GM19035 (cell line): ENCODE measurements around the gene ANKRD33B.

ENCODE experiments used
- ATAC-seq: cut with Tn5 transposase; IDR thresholded peaks from one replicate; pipeline ENCODE4 v1.9.1; 2021; ENCODE audit not compliant: unreplicated experiment

The ANKRD33B gene

GRCh38 chr5:10577371-10578292 is 13.8 kb downstream of the ANKRD33B start:
- no peak for ATAC-seq

DNA sequence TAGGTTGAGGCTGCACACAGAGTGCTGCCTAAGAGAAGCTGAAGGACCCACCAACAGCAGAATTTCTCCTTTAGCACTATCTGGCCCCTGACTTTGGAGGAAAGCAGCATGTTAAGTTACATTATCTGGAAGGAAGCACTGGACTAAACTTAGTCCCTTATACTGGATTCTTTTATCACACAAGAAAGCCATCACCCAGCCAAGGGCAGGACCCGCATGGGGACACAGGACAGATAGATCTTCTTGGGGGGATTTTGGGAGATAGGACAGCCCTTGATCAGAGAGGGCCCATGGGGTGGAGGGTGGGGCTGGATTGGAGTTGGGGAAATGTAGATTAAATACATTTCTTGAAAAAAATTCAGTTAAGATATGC is 14.4 kb downstream of the ANKRD33B start:
- ATAC-seq = no peak

DNA sequence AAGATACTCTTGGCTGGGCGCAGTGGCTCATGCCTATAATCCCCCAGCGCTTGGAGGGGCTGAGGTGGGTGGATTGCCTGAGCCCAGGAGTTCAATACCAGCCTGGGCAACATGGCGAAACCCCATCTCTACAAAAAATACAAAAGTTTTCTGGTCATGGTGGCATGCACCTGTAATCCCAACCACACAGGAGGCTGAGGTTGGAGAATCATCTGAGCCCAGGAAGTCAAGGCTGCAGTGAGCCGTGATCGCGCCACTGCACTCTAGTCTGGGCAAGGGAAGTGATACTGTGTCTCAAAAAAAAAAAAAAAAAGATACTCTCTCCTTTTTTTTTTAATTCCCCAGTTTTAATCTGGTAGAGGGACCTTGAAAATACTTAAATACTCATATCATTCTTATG is 15.0 kb downstream of the ANKRD33B start:
- peak; percentile 58 for ATAC-seq

DNA sequence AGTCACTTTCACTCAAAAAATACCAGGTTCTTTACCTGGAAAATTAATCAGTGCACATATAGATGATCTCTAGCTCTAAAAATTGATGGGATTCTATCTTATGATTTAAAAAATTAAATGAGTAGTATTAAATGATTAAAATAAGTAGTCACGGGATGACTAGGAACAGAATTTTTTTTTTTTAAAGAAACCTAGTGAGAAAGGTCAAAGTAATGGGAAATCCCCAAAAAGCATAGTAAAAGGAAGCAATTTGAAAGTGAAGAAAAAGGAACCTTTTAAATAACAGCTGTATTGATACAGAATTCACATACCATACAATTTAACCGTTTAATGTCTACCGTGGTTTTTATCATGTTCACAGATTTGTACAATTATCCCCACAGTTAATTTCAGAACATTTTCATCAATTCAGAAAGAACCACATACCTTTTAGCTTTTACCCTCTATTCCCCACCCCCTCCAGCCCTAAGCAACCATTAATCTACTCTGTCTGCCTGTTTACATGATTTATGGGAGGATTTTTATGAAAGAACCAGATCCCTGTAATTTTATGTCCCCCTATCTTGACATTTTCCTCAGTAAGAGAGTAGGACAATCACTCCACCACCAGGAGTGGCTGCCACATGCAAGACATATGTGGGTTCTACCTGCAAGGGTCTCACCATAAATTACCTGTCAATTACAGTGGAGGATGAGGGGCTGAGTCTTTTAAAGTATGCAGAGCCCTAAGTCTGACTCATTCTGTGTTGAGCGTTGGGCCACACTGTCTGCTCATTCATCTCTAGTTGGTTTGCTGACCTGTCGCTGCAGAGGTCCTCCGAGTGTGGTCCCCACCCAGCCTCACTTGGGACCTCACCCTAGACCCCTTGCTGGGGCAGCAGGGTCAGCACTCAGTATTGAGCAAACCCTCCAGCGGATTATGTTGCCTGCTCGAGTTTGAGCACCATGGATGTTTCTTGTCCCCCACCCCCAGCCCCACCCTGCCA is 16.0 kb downstream of the ANKRD33B start:
- ATAC-seq = peak; percentile 52

DNA sequence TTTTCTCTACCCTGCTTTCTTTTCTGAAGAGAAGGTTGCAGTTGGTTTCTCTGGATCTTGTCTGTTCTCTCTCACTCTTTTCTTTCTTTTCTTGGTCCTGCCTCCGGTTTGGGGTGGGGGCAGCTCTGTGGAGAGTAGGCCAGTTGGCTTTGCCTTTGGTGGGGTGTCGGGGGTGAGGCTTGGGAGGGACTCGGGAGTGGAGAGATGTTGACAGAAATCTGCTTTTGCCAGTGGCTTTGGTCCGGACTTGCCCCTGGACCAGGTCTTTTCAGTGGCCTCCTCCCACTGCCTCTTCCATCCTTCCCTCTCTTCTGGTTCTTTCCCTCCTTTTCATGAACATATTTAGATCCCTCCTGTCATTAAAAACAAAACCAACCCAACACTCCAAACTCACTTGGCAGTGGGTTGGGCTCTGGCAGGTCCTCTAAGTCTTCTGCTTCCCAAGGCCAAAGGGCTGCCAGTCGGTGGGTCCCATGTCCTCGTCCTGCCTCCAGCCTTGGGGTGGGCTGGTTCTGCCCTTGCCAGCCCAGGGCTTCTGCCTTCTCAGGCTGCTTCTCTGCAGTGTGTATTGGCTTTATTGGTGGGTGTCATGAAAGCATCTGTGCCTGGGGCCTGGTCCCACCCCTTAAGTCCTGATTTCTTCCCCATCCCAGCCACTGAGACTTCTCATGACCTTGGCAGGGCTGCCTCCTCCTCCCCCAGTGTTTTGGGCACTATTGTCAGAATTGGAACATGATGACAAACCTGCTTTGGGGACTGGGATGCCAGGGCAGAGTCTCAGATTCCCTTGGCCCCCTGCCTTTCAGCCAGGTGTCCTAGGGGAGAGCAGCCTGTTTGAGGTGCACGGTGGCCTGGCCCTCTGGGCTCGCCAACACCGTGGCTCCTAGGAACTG is 16.9 kb downstream of the ANKRD33B start:
- no peak for ATAC-seq

DNA sequence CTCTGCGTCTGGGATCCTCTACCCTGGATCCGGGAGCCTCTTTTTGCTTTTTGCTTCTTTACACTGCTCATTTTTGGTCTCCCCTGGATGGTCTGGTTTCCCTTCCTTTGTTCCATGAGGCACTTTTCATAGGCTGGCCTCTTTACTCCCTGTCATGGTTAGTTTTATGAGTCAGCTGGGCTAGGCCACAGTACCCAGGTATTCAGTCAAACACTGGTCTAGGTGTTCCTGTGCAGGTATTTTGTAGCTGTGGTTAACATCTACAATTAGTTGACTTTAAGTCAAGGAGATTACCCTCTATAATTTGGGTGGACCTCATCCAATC is 17.5 kb downstream of the ANKRD33B start:
- no peak for ATAC-seq

- no peak for ATAC-seq
Measured at GRCh38 chr5:10581867-10582511, 18.1 kb downstream of the ANKRD33B start.

DNA sequence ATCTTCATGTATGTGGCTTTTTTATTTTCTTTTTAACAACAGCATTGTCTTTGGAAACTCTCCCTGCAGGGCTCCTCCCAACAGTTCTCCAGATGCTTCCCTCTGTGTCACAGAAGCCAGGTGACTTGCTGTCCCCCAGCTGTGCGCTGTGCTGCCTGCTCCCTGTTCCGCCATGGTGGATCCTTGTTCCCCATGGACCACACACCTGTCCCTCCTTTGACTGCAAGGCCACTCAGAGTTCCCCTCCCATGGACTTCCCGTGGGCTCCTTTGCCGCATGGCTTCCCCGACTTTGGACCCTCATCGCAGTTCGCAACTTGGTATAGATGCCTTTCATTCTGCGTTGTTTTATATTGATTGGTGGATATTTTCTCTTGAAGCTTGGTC is 18.6 kb downstream of the ANKRD33B start:
- ATAC-seq = no peak

DNA sequence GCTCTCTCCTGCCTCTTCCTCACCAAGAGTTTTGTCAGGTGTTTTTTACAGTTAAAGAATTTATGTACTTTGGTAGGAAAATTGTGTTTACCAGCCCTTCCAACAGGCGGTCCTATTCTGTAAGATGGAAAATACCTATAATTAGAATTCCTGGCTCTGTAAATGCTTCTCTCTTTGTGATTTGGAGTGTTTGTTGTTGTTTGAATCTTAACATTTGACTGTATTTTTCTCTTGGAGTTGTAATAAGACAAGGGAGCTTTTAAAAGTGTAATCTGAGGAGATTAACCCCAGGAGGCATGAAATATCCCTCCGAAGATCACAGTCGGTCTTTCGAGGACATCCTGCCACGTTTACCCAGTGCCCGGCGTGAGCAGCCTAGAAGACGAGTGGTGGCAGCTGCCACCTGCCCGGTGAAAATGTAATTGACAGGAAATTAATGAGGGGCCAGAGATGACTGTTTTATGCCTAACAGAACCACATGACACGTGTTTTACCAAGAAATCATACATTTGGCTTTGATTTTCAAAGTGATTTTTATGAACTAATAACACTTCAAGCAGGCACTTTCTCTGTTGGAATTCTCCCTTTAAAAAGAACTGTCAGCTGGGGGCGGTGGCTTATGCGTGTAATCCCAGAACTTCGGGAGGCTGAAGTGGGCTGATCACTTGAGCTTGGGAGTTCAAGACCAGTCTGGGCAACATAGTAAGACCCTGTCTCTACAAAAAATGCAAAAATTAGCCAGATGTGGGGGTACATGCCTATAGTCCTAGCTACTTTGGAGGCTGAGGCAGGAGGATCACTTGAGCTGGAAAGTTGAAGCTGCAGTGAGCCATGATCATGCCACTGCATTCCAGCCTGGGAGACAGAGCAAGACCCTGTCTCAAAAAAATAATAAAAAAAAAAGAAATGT is 20.0 kb downstream of the ANKRD33B start:
- ATAC-seq = no peak

DNA sequence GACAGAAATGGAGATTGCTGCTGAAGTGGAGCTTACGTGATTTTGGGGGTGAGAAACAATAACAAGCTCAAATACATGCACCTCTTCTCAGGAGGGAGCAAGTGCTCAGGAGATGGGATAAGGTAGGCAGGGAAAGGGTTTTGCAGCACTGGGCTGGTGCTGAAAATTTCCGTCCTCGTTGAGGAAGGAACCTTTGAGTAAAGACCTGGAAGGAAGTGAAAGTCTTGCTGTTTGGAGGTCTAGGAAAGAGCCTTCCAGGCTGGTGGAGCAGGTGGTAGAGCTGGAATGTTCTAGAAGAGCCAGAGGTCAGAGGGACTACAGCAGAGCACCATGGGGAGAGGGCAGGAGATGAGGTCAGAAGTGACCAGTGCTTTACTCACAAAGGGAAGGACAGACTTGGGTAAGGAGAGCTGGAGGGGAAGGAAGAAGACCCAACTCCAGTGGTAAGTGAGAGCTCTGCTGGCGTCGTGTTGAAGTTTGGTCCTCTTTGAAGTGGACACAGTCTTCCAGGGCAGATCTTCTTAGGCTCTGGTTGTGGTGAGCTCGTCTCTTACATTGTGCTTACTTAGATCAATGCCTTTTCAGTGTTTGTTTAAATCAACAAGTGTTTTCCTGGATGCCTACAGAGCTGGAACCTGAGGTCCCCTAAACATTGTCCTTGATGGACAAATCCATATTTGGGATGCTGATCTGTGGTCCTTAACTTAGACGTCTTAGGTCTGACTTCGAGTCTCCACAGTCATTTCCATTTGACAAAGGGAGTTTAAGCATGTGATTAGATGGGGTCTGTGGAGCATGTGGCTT is 21.0 kb downstream of the ANKRD33B start:
- ATAC-seq = no peak

GRCh38 chr5:10585518-10585915 is 21.6 kb downstream of the ANKRD33B start:
- no peak for ATAC-seq

DNA sequence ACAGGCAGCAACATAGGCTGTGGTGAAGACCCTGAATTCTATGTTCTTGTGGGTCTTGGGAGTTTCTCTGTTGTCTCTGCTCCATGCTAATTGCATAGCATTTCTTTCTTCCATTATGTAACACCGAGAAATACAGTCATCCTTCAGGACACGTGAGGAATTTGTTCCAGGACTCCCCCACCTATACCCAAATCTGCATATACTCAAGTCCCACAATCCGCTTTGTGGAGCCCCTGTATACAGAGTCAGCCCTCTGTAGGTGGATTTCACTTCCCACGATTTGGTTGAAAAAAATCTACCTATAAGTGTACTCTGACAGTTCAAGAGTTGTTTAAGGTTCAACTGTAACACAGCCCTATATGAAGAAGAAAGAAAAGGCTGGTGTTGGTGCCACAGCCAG is 22.1 kb downstream of the ANKRD33B start:
- no peak for ATAC-seq

DNA sequence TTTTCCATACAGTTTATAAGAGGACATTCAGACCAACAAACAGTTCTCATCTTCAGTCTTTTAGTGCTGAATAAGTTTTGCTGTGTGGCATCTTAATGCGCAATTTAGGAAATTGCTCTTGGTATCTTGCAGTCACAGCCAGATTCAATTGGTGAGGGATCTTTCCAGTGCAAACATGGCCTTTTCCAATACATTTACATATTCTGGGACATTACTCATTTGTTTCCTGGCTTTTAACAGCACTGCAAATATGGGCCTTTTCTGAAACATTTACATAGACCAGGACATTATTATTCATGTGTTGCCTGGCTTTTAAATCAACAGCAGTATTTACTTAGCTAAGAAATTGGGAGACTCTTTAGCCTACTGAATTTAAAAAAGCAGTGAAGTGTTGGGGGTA is 22.7 kb downstream of the ANKRD33B start:
- ATAC-seq = no peak

DNA sequence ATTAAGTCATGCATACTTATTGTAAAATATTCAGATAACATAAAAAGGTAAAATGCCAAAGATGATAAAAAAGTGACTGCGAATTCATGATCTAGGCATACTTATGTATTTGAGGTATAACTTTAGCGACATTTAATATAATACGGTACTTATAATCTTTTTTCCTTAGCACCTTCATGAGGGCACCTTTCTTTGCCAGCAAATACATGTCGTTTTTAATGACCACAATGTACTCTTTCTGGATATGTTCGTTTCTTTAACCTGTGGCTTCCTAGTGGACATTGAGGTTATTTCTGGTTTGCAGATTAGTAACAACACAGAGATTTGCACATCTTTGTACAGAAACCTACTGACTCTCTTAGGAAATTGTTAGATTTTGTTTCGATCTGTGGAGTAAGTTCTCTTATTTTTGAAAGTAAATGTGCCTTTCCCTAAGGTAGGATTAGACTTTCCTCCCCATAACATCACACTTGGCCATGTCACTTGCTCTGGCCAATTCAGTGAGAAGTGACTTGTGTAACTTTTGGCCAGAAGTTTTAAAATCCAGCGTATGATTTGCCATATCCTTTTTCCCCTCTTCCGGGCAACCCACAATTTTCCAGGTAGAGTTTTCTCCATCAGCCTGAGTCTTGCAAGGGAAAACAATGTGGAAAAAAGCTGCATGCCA is 24.4 kb downstream of the ANKRD33B start:
- no peak for ATAC-seq

DNA sequence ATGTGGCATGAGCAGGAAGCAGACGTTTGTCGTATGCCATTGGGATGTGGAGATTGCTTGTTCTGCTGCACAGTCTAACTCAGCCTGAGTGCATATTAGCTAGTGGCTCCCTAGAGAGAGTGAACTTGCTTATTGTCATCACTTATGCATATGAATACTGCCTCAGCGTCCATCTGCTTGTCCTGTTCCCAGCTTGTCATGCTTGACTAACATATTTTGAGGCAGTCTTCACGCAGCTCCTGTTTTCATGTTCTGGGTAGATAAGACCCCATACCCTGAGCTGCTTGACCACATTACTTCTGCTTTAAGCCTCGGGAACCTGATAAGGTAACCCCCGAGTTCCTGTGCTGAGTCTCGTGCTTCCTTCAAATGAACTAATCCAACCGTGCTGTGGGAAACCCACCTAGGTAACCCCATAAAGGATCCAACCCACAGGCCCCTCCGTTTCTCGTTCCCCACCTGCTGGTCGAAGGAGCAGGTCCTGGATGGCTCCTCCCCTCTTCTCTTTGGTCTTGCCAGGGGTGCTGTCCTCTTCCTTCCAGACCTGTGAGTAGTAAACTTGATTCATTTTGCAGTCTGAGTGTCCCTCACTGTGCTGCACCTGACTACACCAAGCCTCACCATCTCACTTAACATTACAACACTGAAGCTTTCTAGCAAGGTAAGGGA is 25.0 kb downstream of the ANKRD33B start:
- ATAC-seq = no peak

- no peak for ATAC-seq
Measured at GRCh38 chr5:10590226-10590999, 26.5 kb downstream of the ANKRD33B start.

GRCh38 chr5:10591159-10591558 is 27.3 kb downstream of the ANKRD33B start:
- no peak for ATAC-seq
